KMS-11 (cell line): ENCODE measurements around the gene ATP6V1B1.

Source experiments
- H2AFZ ChIP-seq: fragments of 200-600 bp; sonication (generic); 2 replicates; pipeline ENCODE4 v1.6.1; 2016; ENCODE audit warnings: antibody characterized with exemption, mixed run types, low read depth
- H3K27ac ChIP-seq: fragments of 200-600 bp; sonication (generic); 2 replicates; pipeline ENCODE4 v1.6.1; 2016; ENCODE audit warnings: mild to moderate bottlenecking, mixed run types
- H3K27me3 ChIP-seq: fragments of 200-600 bp; sonication (generic); 2 replicates; pipeline ENCODE4 v1.6.1; 2017; ENCODE audit warnings: mild to moderate bottlenecking, low read depth, mixed run types, moderate library complexity; ENCODE audit not compliant: insufficient read depth
- H3K36me3 ChIP-seq: fragments of 200-600 bp; sonication (generic); 2 replicates; pipeline ENCODE4 v1.6.1; 2017; ENCODE audit warnings: mild to moderate bottlenecking, mixed run types; ENCODE audit not compliant: insufficient read depth
- H3K4me1 ChIP-seq: fragments of 200-600 bp; sonication (generic); 2 replicates; pipeline ENCODE4 v1.6.1; 2016; ENCODE audit warnings: mild to moderate bottlenecking, low read depth, mixed run types; ENCODE audit not compliant: poor library complexity, severe bottlenecking
- H3K4me2 ChIP-seq: fragments of 200-600 bp; sonication (generic); 2 replicates; pipeline ENCODE4 v1.7.0; 2016; ENCODE audit warnings: mild to moderate bottlenecking, mixed run types
- H3K4me3 ChIP-seq: fragments of 200-600 bp; sonication (generic); IDR thresholded peaks from 2 replicates; pipeline ENCODE4 v1.6.1; 2017; ENCODE audit warnings: low read depth, low read length, mixed read lengths; ENCODE audit not compliant: insufficient read depth
- H3K79me2 ChIP-seq: fragments of 200-600 bp; sonication (generic); 2 replicates; pipeline ENCODE4 v1.6.1; 2016; ENCODE audit warnings: low read depth, mixed run types; ENCODE audit not compliant: insufficient read depth
- H3K9ac ChIP-seq: fragments of 200-600 bp; sonication (generic); 2 replicates; pipeline ENCODE4 v1.6.1; 2016; ENCODE audit warnings: mild to moderate bottlenecking, mixed run types
- H4K20me1 ChIP-seq: fragments of 200-600 bp; sonication (generic); 2 replicates; pipeline ENCODE4 v1.6.1; 2016; ENCODE audit warnings: mild to moderate bottlenecking, mixed run types; ENCODE audit not compliant: insufficient read depth
- TF ChIP-seq, protein P1 (sequence below): fragments of 200-600 bp; sonication (generic); conservative IDR thresholded peaks from 2 replicates; pipeline ENCODE4 v1.6.1; 2017; ENCODE audit warnings: low read depth, mild to moderate bottlenecking, antibody characterized with exemption, low read length, moderate library complexity, mixed read lengths

The ATP6V1B1 gene

GRCh38 chr2:70964133-70964532, 28.4 kb downstream of the ATP6V1B1 start:
- no peak overlapping the region for H3K4me2 ChIP-seq
- TF ChIP-seq, protein P1, sequence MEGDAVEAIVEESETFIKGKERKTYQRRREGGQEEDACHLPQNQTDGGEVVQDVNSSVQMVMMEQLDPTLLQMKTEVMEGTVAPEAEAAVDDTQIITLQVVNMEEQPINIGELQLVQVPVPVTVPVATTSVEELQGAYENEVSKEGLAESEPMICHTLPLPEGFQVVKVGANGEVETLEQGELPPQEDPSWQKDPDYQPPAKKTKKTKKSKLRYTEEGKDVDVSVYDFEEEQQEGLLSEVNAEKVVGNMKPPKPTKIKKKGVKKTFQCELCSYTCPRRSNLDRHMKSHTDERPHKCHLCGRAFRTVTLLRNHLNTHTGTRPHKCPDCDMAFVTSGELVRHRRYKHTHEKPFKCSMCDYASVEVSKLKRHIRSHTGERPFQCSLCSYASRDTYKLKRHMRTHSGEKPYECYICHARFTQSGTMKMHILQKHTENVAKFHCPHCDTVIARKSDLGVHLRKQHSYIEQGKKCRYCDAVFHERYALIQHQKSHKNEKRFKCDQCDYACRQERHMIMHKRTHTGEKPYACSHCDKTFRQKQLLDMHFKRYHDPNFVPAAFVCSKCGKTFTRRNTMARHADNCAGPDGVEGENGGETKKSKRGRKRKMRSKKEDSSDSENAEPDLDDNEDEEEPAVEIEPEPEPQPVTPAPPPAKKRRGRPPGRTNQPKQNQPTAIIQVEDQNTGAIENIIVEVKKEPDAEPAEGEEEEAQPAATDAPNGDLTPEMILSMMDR: no peak

GRCh38 chr2:70964596-70965386, 29.1 kb downstream of the ATP6V1B1 start:
- peaks cover 6% of the 10 kb centered on the region for H3K27me3 ChIP-seq
- H2AFZ ChIP-seq: peak overlapping the region; percentile 78
- H4K20me1 ChIP-seq: no peaks in the 10 kb centered on the region
- TF ChIP-seq, protein P1: peak; percentile 84
- no peaks in the 10 kb centered on the region for H3K36me3 ChIP-seq
- H3K4me1 ChIP-seq: no peaks in the 10 kb centered on the region
- peak overlapping the region; percentile 84 for H3K4me3 ChIP-seq
- H3K9ac ChIP-seq: no peak overlapping the region
- no peak overlapping the region for H3K27ac ChIP-seq
- no peaks in the 10 kb centered on the region for H3K79me2 ChIP-seq
- peak overlapping the region; percentile 90 for H3K4me2 ChIP-seq

More at GRCh38 chr2:70964133-70964532, 28.4 kb downstream of the ATP6V1B1 start:
- Histone ChIP-seq H3K27me3 (peaks cover 6% of the 10 kb centered on the region), H3K27ac (no peak overlapping the region), H3K4me3 (no peak overlapping the region), H3K9ac (no peak overlapping the region), H3K4me1 (no peaks in the 10 kb centered on the region), H2AFZ (no peak overlapping the region), H3K36me3 (no peaks in the 10 kb centered on the region), H4K20me1 (no peaks in the 10 kb centered on the region), H3K79me2 (no peaks in the 10 kb centered on the region)

- Histone ChIP-seq H3K27ac (no peak overlapping the region), H3K36me3 (no peaks in the 10 kb centered on the region), H3K4me2 (peak overlapping the region; percentile 90), H2AFZ (peak overlapping the region; percentile 78; the same call in 1 of the 2 replicates), H3K4me1 (no peaks in the 10 kb centered on the region), H3K27me3 (peaks cover 6% of the 10 kb centered on the region), H3K4me3 (peak overlapping the region; percentile 84), H4K20me1 (no peaks in the 10 kb centered on the region), H3K9ac (no peak overlapping the region), H3K79me2 (no peaks in the 10 kb centered on the region)
- TF ChIP-seq, protein P1: no peak
Measured at GRCh38 chr2:70965506-70965905, 29.8 kb downstream of the ATP6V1B1 start.

- no peak overlapping the region for H2AFZ ChIP-seq
- H3K79me2 ChIP-seq: no peaks in the 10 kb centered on the region
- TF ChIP-seq, protein P1: no peak
- H3K27me3 ChIP-seq: peaks cover 6% of the 10 kb centered on the region
- H3K4me2 ChIP-seq: no peak overlapping the region
- no peaks in the 10 kb centered on the region for H4K20me1 ChIP-seq
- H3K4me3 ChIP-seq: no peak overlapping the region
- no peak overlapping the region for H3K27ac ChIP-seq
- no peaks in the 10 kb centered on the region for H3K36me3 ChIP-seq
- H3K9ac ChIP-seq: no peak overlapping the region
- no peaks in the 10 kb centered on the region for H3K4me1 ChIP-seq
Measured at GRCh38 chr2:70966681-70967080, 31.0 kb downstream of the ATP6V1B1 start.
